GM21360 (cell line): Measurements from ENCODE around the gene MYPN.
"Not testable (repeated sequence)": the region's sequence is repeated elsewhere in the genome, so short reads cannot be mapped to it uniquely, and the experiment has no call there.

Experiments used
- ATAC-seq: cut with Tn5 transposase; IDR thresholded peaks from one replicate; pipeline ENCODE4 v1.9.1; 2021; ENCODE audit warnings: mild to moderate bottlenecking, moderate library complexity; ENCODE audit not compliant: unreplicated experiment

Gene MYPN

DNA sequence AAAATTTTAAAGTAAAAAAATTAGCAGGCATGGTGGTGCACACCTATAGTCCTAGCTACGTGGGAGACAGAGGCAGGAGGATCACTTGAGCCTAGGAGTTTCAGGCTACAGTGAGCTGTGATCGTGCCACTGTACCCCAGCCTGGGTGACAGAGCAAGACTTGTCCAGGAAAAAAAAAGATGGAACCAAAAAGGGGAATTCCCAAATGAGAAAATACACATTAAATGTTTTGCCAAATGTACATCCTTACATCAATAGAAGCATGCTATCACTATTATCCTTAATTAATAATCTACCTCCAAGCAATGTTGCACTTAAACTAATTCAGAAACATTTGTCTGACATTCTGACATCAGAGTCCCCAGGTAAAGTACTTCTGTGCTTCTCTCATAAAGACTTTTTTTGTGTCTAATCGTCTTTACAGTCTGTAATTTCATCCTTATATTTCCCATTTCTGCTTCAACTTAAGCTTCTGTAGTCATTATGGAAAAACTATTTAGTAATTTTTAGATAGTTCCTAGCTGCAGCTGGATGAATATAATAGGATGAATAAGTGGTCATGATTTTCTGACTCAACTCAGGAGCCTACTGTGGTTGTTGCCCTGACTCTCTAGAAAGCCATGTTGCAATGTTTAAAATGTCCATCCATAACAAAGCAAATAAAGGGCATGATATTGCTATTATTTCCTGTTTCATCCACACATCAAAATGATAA, 57.7 kb downstream of the MYPN start:
- ATAC-seq: no peak

DNA sequence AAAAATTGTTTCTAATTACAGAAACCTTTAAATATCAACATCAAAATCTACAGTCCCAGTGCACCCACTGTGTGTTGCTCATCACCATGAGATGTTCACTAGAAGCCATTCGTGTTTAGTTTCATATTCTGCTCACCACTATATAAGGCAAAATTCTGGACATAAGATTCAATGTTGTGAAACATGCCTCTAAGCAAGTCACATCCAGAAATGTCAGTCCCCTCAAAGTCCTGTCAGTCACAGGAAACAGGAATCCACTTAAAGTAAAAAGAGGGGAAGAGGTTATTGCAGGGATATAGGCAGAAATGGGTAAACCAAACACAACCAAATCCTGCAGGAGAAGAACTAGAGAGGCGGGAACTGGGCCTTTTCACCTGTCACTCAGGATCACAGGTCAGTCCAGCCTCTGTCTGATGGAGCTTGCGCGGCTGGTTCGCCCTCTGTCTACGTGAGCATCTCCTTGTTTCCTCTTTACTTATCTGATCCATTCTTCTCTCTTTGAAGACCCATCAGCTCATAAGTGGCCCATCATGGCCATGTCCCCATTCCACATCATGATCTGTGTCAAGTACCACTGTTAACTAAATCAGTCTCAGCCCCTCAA, 58.4 kb downstream of the MYPN start:
- ATAC-seq: no peak

DNA sequence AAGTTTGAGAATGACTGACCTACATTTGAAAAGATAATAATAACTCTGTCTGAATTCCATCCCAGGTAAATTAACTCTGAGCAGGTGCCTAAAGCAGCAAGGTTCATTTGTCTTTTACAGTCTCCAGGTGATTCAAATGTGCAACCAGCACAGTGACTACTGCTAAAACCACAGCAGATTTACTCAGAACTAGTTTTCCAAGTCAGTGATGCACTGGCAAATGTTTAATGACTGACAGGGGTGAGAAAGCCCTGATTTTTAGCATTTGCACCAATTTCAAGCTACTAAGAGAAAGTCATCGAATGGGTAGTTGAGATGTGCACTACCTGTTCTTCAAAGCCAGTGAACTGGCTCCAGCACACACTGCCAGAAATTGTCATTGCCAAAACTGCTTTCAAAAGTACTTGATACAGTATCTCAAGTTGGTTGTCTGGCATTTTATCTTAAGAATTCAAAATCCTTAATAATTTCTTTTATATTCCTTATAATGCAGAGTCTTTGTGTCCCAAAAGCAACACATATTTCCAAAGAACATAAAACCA, 62.3 kb downstream of the MYPN start:
- no peak for ATAC-seq

GRCh38 chr10:68172324-68172723, 63.0 kb downstream of the MYPN start:
- ATAC-seq: no peak

GRCh38 chr10:68175949-68176348, 66.7 kb downstream of the MYPN start:
- no peak for ATAC-seq

DNA sequence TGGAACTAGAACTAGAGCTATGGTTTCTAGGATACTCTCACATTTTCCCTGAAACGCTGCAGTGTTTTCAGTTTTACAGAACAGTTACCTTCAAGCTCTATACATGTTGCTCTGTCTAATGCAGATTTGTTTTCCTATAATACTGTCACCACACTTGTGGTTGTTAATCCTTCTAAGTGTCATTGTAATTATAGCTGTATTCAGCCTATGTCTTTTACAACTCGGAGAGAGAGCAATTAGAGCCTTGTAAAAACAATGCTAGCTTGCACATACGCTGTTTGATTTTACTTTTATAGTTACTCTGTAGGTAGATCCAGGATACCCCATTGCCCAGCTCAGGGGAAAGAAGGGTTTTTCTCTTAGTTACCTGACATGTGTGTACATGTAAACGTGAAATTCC, 67.5 kb downstream of the MYPN start:
- no peak for ATAC-seq

GRCh38 chr10:68178592-68178991, 69.3 kb downstream of the MYPN start:
- ATAC-seq: no peak

- no peak for ATAC-seq
These were observed 69.7 kb downstream of the MYPN start for GRCh38 chr10:68179016-68179415.

GRCh38 chr10:68180490-68180889, 71.2 kb downstream of the MYPN start:
- no peak for ATAC-seq

DNA sequence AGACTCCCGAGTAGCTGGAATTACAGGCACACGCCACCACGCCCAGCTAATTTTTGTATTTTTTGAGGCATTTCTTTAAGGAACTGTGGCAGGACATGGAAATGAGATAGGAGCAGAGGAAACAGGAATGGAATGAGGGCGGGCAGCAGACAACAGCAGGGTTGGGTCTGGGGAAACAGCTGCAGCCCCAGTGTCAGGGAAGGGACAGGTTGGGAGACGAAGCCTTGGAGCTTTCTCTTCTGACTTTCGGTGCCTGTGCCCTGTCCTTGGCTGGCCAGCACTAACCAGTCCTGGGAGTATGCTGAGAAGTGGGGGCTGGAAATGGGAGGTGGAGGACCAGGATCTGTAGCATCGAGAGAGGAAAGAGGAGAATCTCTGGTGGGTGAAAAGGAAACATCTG, 75.3 kb downstream of the MYPN start:
- no peak for ATAC-seq

- ATAC-seq: no peak
These were observed 75.8 kb downstream of the MYPN start for GRCh38 chr10:68185085-68185484.

GRCh38 chr10:68188835-68189234, 79.5 kb downstream of the MYPN start:
- ATAC-seq: no peak

- no peak for ATAC-seq
These were observed 82.8 kb downstream of the MYPN start for GRCh38 chr10:68192113-68192512.

DNA sequence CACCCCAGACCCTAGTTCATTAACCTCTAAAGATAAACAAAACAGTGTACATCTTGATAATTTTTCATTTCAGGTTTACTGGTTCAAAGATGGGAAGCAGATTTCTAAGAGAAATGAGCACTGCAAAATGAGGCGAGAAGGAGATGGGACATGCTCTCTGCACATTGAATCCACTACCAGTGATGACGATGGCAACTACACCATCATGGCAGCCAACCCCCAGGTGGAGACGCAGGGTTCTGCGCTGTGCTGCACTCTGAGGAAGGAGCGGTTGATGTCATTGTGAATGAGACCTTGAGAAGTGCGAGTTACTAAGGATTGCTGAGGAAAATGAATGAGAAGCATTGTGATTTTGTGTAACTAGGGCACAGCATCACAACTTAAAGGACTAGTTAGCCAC, 85.0 kb downstream of the MYPN start:
- no peak for ATAC-seq

- not testable (repeated sequence) for ATAC-seq
These were observed 86.5 kb downstream of the MYPN start for GRCh38 chr10:68195776-68196175.

- ATAC-seq: no peak
These were observed 87.4 kb downstream of the MYPN start for GRCh38 chr10:68196701-68197100.

DNA sequence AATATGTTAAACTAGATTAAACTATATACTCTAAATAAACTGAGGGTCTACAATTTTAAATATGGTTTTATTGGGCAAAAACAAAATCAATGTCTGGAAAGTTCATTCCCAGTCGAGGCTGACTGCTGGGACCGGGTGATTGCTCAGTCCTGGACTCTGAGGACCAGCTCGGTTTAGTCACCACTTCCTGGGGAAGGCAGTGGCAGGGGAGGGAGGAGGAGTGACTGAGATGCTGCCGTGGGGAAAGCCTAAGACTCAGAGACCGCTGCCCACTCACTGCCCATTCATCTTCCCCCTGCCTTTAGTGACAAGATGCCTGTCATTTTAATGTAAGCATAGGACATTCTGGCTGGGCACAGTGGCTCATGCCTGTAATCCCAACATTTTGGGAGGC, 93.7 kb downstream of the MYPN start:
- no peak for ATAC-seq

DNA sequence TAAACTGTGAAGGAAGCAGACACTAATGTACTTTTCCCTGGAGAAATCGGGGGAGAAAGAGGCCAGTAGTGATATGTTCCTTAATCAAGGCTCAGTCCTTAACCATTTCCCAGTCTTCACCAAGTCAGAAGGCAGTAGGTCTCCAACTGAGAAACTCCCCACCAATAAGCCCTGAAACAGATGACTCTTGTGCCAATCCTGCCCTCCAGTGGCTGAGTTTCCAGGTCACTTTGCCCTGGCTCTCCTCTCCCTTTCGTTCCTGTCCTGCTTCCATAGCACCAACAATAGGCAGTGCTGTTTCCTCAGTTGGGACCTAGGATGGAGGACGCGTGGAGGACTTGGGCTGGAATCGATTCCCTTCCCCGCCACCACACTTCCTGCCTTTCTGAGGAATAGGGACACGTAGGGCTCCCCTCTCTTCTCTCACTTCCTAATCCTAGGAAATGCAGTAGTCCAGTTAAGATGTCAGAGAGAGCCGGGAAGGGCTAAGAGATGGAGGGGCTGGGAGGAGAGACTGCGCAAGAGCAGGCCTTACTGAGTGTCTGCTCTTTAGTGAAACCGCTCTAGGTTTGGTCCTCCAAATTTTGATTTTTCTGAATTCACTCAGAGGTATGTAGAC, 99.2 kb downstream of the MYPN start:
- ATAC-seq: no peak

- ATAC-seq: no peak
These were observed 102.4 kb downstream of the MYPN start for GRCh38 chr10:68211669-68212068.

DNA sequence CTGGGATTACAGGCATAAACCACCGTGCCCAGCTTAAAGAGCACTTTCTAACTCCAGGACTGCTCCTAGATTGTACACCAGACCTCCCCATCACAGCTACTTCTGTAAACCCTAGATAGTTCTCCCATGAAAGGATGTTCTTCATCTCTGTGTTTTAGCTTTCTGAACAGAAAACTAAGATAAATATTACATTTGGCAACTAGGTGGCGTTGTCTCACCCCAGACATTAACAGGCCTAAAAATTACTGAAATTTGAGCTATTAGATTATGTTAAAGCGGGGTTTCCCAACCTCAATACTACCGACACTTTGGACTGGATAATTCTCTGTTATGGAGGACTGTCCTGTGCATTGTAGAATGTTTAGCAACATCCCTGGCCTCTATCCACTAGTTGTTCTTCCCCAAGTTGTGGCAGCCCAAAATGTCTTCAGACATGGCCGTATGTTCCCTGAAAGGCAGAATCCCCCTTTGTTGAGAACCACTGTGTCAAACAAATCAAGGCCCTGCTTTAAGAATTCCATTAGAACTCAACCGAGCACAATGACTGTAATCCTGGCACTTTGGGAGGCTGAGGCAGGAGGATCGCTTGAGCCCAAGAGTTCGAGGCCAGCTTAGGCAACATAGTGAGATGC, 103.5 kb downstream of the MYPN start:
- no peak for ATAC-seq

DNA sequence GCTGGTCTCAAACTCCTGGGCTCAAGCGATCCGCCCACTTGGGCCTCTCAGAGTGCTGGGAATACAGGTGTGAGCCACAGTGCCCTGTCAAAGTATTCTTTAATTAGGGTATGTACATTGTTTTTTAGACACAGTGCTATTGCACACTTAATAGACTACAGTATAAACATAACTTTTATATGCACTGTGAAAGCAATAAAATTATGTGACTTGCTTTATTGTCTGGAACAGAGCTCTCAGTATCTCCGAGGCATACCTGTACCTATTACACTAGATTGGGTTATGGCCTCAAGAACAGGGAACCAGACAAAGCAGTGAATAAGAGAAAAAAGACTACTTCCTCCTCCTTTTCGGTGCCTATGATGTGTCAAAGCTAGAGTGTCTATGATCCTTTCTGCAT, 109.5 kb downstream of the MYPN start:
- no peak for ATAC-seq

GRCh38 chr10:68221196-68221595, 111.9 kb downstream of the MYPN start:
- no peak for ATAC-seq
